GM18502 (cell line): ENCODE data around the gene BGN.

ENCODE experiments used
- ATAC-seq: cut with Tn5 transposase; IDR thresholded peaks from one replicate; pipeline ENCODE4 v1.9.1; 2021; ENCODE audit warnings: mild to moderate bottlenecking; ENCODE audit not compliant: unreplicated experiment, poor library complexity

BGN gene

GRCh38 chrX:153554519-153555167 lies 59.9 kb downstream of the BGN start:
- peak; percentile 48 for ATAC-seq

GRCh38 chrX:153556767-153557166 lies 62.0 kb downstream of the BGN start:
- ATAC-seq = no peak

GRCh38 chrX:153557618-153558355 lies 63.0 kb downstream of the BGN start:
- no peak for ATAC-seq
